GM18499 (cell line): Measurements from ENCODE around the gene RIMBP2.

Experiments used
- ATAC-seq: cut with Tn5 transposase; IDR thresholded peaks from one replicate; pipeline ENCODE4 v1.9.1; 2021; ENCODE audit warnings: moderate number of reproducible peaks; ENCODE audit not compliant: insufficient read depth, unreplicated experiment

Gene RIMBP2

DNA sequence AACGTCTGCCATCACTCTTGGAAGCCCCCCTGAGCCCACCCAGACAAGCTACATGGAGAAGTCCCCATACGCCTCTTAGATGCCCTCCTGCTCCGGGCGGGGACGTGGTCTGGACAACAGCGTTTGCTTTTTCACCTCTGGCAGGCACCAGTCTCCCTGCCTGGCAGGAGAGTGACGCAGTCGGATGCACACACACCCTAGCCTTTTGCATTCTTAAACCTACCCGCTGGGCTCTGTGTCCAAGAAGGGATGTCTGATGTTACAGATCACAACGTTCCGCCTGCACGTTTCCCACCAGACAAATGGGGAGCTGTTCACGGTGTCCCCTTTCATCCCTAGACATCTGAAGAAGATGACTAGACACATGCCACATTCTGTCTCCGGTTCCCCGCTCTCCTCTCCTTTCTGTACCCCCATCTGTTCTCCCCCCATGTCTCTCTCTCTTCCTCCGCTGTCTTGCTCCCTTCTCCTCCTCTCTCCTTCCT is 100.2 kb downstream of the RIMBP2 start:
- ATAC-seq, result no peak

DNA sequence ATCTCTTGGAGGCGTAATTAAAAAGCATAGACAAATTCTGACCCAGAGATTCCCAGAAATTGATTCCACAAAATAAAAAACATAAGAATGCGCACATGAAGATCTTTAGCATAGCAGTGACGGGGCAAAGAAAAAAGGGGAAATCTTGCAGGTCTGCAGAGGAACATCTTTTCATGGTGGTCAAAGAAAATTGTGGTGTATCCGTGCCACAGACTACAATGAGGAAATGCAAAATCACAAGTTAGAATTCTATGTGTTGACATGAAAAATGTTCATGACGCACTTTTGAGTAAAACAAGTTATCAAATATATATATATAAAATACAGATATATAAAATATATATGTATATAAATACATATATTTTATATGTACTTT is 101.6 kb downstream of the RIMBP2 start:
- ATAC-seq, result no peak

DNA sequence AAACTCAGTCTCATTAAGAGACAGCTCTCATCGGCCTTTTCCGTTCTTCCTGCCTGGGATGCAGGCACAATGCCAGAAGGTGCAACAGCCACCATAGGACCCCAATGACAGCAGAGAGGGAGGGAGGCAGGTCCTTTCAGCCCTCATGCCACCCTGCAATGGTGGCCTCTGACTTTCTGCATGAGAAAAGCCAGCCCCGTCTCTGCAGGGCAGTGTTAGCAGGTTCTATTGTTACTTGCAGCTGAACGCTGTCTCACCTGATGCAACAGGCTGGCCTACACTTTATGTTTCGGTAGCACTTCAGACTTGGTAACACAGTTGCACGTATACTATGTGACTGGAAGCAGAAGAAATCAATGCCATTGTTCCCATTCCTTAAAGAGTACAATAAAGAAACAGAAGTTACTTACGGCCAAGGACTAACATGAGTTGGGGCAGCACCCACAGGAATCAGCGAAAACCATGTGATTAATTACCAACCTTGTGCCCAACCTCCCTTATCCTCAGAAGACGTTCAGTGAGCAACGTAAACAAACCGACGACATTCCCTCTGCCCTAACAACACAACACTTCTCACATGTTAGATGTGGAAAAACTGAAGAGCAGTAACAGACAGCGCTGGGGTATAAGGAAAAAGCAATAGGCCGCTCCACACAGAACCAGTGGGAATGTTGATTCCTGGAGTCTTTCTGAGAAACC is 102.1 kb downstream of the RIMBP2 start:
- no peak for ATAC-seq

DNA sequence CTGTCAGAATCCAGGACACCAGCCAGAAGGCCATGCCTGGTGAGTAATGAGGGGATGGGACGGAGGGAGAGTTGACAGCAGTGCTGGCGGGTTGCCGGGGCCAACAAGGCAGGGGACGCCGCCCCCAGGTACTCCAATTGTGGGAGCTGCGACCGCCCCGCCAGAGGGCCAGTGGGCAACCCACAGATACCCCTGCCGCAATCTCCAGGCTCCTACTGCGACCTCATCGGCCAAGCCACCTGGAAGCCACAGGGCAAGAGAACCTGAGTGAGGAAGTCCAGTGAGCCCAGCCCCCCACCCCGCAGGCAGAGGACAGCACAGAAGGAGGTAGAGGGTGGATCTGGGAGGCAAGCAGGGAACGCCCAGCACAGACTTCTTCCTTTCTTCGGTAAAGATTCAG is 103.0 kb downstream of the RIMBP2 start:
- ATAC-seq, result no peak

DNA sequence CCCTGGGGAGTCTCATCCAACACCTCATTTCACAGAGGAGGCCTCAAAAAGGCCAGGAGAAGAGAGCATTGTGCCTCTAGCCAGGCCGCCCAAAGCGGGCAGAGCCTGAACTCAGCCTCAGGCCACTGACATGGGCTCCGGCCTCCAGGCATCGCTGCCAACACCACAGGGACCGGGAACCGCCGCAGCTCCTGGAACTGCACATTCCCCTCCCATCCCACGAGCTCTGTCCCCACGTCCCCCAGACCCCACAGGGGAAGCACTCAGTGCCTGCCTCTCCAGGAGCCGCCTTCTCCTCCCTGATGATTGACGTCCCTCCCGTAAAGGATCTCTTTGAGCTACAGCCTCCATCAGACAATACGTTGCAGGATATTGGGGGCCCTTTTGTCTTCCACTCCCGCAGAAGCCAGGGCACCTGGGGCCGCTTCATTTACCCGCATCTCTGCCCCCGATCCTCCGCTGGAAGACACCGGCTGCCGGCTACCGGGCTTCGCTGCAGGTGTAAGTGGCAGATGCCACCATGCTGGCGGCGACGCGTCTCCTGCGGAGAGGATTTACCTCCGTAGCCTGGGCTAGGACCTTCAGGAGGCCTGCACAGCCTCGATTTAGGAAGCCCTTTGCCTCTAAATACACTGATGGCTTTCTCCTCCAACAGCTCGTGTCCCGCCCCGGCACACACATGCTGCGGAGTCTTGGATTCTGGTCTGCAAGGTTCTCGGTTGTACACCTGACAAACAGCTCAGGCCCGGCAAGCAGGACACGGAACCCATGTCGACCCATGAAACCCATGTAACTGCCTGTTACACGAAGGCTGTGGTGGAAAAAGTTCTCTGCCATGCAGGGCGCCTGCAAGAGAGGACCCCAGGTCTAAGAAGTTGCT is 104.8 kb downstream of the RIMBP2 start:
- ATAC-seq, result no peak

DNA sequence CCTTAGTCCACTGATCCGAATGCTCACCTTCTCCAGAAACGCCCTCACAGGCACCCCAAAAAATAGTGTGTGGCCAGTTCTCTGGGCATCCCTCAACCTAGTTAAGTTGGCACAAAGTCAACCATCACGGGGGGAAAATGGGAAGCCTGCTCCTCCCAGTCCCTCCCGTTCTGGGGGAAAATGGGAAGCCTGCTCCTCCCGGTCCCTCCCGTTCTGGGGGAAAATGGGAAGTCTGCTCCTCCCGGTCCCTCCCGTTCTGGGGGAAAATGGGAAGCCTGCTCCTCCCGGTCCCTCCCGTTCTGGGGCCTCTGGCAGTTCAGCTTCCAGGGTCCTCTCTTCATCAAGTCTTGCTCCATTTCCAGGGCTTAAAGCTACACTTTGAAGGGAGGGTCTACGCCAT is 106.1 kb downstream of the RIMBP2 start:
- ATAC-seq, result no peak

DNA sequence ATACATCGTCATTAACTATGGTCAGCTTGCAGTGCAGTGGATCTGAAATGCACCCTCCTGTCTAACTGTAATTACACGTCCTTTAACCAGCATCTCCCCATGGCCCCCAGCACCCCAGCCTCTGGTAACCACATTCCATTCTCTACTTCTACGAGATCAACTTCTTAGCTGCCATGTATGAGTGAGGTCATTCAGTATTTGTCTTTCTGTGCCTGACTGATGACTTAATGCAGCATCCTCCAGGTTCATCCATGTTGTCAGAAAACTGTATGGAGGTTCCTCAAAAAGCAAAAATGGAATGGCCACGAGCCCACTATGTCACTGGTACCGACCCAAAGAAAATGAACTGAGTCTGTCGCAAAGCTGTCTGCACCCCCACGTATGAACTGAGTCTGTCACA is 107.3 kb downstream of the RIMBP2 start:
- ATAC-seq, result no peak

DNA sequence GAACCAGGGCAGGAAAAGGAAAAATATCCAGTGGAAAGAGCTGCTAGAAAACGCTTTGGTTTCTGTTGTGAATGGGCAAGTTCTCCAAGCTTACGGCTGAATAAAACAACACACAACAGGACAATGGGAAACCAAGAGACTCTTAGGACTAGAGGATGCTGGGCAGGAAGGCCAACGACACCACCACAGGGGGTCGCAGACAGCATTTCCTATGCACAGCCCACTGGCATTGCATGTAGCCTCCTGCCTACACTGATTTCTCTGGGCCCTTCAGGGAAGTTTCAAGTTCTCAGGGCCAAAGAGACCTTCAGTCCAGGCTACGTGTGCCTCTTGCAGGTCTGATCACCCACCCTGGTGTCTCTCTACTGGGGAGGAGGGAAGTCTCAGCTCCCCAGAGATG is 108.0 kb downstream of the RIMBP2 start:
- no peak for ATAC-seq

DNA sequence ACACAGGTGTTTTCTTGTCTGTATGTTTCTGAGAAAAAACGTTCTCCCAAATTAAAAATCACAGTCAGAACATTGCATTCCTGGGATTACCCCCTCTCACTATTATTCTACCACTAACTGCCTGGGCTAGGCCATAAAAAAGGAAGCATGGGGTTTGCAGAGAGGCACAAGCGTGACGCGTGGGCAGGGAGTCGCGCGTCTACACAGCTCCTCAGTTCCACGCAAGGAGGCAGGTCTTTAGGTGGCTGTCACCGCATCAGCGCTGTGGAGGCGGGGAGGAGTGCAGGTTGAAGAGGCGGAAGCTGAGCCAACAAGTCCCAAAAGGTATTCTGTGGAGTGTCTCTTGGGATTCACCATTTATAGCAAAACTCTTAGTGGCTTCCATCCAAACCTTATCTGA is 109.9 kb downstream of the RIMBP2 start:
- ATAC-seq, result no peak

DNA sequence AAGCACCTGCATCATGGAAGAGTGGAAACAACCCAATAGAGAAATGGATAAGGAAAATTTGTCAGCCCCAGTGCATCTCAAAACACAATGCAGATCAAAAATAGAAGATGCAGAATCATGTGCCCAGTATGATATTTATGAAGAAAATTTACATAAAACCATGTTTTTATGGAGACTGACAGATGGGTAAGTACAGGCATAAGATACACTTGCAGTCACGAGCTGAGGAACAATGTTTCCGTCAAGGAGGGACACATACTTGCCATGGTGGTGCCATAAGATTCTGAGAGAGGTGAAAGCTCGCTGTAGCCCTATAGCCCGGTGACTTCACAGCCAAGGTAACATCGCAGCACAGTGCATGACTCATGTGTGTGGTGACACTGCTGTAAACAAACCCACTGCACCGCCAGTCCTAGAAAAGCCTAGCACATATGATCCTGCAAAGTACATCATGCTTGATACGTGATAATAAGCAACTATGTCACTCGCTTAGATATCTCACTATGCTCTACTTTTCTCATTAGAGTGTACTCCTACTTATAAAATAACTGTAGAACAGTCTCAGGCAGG is 112.6 kb downstream of the RIMBP2 start:
- ATAC-seq, result no peak

DNA sequence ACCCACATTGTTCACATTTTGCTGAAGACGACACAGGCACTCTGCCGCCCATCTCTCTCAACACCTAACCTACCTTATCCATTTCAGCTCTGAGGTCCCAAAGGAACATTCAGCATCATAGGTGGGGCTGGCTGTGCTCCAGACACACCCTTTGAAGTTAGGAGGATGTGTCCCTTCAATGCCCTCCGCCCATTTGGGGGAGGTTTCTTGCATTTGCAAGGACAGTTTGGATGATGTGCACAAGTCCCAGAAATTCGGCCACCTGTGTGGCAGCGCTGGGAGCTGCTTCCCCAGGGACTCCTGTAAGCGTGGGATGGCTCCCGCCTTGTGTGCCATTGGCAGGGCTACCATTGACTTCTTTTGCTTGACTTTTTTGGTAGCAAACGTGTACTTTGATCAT is 113.8 kb downstream of the RIMBP2 start:
- no peak for ATAC-seq

DNA sequence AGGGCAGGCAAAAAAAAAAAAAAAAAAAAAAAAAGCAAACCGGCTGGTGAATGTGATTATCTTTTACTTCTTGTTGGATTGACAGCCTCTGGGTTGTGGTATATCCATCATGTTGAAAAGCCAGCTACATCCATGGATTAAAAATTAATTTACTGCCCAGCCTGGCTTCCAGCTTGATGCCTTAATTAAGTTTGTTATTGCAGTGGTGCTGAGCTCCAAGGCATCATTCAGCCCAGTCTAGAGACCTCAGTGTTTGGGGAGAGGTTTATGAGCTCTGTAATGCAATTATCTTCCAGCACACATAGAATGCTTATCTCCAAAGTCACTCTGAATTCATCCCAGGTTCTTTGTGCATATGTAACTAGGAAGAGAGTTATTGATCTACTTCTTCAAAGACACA is 114.8 kb downstream of the RIMBP2 start:
- ATAC-seq, result no peak

DNA sequence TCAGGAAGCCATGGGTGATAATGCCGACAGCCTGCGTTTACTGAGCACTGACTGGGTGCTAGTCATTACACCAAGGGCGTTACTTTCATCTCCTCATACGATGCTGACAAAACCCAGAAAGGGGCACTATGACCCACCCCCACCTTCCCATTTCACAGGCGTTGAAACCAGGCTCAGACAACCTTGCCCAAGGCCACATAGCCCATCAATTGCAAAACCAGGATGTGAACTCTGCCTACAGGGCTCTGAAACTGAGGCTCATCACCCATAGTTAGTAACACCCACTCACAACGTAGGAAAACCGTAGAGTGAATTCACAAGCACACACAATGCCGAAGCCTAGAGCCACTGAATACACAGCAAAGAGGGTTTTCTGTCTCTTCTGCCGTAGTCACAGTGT is 119.9 kb downstream of the RIMBP2 start:
- ATAC-seq, result no peak

DNA sequence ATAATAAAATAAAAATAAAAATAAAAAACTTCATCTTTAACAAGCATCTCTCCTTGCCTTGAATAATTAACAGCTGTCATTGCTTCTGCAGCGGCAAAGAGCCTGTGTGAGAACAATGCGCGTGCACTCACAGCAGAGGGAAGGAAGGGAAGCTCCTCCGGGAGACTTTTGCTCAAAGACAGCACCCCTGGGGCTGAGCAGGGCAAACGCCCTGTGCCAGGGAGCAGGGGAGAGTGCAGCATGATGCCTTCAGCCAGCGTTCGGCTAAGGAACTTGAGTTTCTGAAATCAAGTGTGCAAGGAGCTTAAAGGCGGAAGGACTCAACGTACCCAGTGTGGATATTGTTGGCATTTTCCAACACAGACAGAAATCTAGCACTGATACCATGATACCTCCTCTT is 120.5 kb downstream of the RIMBP2 start:
- no peak for ATAC-seq

DNA sequence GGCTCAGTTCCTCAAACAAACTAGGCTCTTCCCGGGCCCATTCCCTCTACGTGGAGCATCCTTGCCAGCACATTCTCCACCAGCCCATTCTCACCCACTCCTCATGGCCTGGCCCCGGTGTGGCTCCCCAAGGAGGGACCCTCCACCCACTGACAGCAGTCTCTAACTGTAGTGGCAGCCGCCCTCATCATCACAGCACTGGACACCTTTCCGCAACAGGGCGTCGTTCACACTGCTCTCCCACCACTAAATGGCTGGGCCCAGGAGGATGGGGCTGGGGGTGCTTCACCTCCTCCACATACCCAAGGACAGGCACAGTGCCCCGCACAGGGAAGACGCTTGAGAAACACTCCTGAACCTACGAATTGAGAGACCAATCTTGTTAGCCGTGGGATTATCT is 123.0 kb downstream of the RIMBP2 start:
- ATAC-seq, result no peak

DNA sequence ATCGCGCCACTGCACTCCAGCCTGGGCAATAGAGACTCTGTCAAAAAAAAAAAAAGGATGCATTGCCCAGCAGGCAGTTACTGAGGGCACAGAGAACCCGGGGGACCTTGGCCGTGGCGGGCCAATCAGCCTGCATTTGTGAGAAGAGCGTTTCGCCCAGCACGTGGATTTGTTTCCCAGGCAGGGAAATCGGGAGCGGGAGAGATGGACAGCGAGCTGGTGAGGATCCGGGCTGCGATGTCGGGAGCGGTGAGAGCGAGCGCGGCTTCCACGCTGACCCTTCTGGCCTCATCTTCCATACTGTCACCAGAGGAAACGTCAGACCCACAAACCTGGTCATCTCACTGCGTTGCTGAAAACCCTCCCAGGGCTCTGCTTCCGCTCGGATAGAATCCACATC is 123.5 kb downstream of the RIMBP2 start:
- ATAC-seq, result no peak

DNA sequence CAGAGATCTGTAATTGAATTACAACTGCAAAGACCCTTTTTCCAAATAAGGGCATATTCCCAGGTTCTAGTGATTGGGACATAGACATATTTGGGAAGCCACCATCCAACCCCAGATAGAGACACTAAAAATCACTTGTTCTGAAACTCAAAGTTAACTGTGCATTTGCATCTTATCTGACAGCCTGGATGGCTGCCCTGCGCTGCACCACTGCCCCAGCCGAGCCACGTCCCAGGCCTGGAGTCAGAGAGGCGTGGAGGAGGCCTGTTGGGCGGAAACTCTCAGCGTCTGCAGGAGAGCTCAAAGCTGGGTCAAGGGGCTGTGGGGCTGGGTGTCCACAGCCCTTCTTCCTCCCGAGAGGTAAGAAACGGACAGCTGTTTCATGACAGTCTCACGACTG is 124.4 kb downstream of the RIMBP2 start:
- no peak for ATAC-seq

DNA sequence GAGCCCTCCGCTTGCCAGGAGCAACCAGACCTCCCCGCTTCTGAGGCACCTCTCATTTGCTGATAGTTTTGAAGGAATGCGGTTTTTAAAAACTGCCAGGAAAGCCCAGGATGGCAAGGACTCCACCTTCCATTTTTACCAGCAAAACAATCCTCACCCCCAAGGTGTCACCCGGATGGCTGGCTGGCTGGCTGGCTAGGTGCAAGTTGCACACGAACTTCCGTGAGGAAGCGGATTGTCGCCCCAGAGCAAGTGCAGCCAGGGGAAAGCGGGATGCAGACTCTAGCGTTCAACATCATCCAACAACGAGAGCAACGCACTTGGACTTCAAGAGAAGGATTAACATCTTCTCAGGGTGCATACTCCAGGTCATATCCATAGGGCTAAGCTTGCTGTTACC is 125.4 kb downstream of the RIMBP2 start:
- ATAC-seq, result no peak

DNA sequence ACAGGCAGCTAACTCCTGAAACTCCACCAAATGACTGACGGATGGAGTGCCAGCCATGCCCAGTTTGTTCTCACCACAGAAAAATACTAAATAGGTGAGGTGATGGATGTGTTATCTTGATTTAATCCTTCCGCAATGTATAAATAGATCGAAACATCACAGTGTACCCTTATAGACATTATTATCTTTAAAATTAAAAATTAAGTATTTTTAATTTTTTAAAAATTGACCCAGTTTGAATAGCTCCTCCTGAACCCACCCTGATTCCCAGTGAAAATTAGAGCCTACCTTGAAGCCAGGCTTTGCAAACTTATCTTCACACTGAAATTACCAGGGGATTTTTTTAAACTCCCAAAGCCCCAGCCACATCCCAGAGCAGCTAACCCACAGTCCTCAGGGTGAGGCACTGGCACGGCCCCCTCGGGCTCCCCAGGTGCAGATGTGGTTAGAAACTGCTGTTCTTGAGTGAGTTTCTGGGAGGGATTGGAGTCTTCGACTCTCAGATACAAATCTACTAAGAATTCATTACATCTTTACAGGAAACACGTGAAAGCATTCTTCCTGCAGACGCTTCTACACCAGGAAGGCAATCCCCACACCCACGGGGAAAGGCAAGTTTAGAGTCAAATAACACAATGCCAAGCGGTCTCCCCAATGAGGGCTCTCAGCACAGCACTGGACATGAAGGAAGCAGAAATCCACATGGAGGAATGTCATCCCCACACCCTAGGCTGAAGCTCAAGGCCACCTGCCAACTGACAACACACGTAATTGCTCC is 126.4 kb downstream of the RIMBP2 start:
- no peak for ATAC-seq

DNA sequence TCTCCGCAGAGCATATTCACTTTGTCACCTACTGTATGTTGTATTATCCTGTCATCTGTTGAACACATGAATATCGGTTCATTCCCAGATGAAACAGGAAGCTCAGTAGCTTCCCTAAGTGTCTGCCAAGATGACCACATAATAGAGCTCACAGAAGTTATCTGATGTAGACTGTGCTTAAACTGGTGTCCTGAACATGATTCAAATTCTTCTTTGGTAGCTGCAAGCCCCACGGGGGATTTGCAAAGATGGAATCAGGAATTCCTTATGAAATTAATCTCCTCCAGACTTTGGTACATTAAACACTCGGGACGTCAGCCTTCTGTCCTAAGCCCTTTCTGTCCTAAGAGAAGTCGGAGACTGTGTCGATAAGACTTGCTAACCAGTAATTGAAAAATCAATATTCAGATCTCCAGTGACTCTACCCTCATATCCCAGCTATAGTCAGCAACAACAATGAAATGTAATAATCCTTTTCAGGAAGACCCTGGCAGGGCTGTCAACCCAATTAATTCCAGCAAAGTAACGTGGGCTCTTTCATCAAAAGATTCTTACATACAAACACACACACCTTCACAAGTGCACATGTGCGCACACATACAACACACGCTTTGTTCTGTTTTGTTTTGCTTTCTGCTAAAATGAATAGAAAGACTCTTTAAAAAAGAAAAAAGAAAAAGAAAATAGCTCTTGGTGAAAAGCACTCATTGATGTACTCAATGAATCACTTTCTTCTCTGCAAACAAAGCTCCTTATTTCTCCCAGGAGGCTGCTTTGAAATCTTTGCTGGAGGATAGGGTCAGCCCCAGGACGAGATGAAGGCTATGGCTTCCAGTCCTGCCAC is 127.2 kb downstream of the RIMBP2 start:
- no peak for ATAC-seq
